ENCODE results near the gene CEP192. TPM values are rescaled to one million over a fixed set of nuclear protein-coding genes. Genes with fewer than 3 reads are reported as not detected.
"Not testable (repeated sequence)": the region's sequence is repeated elsewhere in the genome, so short reads cannot be mapped to it uniquely, and the experiment has no call there.

The CEP192 gene
- total RNA-seq, 2 donors from 2014 or later: 20.1 to 27.2 TPM

- Histone ChIP-seq H3K4me3 (peak overlapping the region; percentile 91), H3K9me3 (no peaks in the 10 kb centered on the region), H3K27ac (peak overlapping the region; percentile 69 to 82), H3K4me1 (ENCODE audit: control insufficient read depth in 1 of 2, low read depth in 2 of 2) (peaks cover 10 to 16% of the 10 kb centered on the region in 2 donors), H3K27me3 (replicated peaks; ENCODE audit: insufficient read depth) (no peaks in the 10 kb centered on the region), H3K36me3 (no peaks in the 10 kb centered on the region)
- DNase-seq (ENCODE audit: low spot score) (no peak), ATAC-seq (ENCODE audit: insufficient number of reproducible peaks, low FRiP score, low read depth) (no peak)
- no peak for TF ChIP-seq CTCF (IDR thresholded peaks at IDR 0.05)
Measured at GRCh38 chr18:12991821-12992179, 638 bp downstream of the CEP192 start.

- no peak for TF ChIP-seq CTCF (IDR thresholded peaks at IDR 0.05)
- Histone ChIP-seq H3K4me1 (ENCODE audit: control insufficient read depth in 1 of 2, low read depth in 2 of 2) (peaks cover 10 to 16% of the 10 kb centered on the region in 2 donors), H3K4me3 (no peak overlapping the region), H3K9me3 (no peaks in the 10 kb centered on the region), H3K27me3 (replicated peaks; ENCODE audit: insufficient read depth) (no peaks in the 10 kb centered on the region), H3K36me3 (no peaks in the 10 kb centered on the region), H3K27ac (no peak overlapping the region)
- ATAC-seq (ENCODE audit: insufficient number of reproducible peaks, low FRiP score, low read depth): no peak
- DNase-seq (ENCODE audit: low spot score): no peak
Measured at GRCh38 chr18:12993439-12993838, 2.3 kb downstream of the CEP192 start.

GRCh38 chr18:12995424-12995823 is 4.3 kb downstream of the CEP192 start:
- DNase-seq (ENCODE audit: low spot score) (no peak), ATAC-seq (ENCODE audit: insufficient number of reproducible peaks, low FRiP score, low read depth) (no peak)
- Histone ChIP-seq H3K27ac (no peak overlapping the region), H3K36me3 (peaks cover 3% of the 10 kb centered on the region), H3K9me3 (no peaks in the 10 kb centered on the region), H3K27me3 (replicated peaks; ENCODE audit: insufficient read depth) (no peaks in the 10 kb centered on the region), H3K4me3 (no peak overlapping the region), H3K4me1 (ENCODE audit: control insufficient read depth in 1 of 2, low read depth in 2 of 2) (peaks cover 10 to 13% of the 10 kb centered on the region in 2 donors)
- TF ChIP-seq CTCF (IDR thresholded peaks at IDR 0.05): no peak

GRCh38 chr18:12995952-12996477 is 4.9 kb downstream of the CEP192 start:
- peaks cover 10 to 11% of the 10 kb centered on the region in 2 donors for H3K4me1 ChIP-seq (ENCODE audit: control insufficient read depth in 1 of 2, low read depth in 2 of 2)
- H3K9me3 ChIP-seq: no peaks in the 10 kb centered on the region
- H3K27me3 ChIP-seq (replicated peaks; ENCODE audit: insufficient read depth): no peaks in the 10 kb centered on the region
- peaks cover 9% of the 10 kb centered on the region for H3K36me3 ChIP-seq
- no peak for DNase-seq (ENCODE audit: low spot score)
- no peak for TF ChIP-seq CTCF (IDR thresholded peaks at IDR 0.05)
- no peak for ATAC-seq (ENCODE audit: insufficient number of reproducible peaks, low FRiP score, low read depth)
- no peak overlapping the region for H3K4me3 ChIP-seq
- no peak overlapping the region for H3K27ac ChIP-seq

- no peaks in the 10 kb centered on the region for H3K9me3 ChIP-seq
- no peak overlapping the region for H3K27ac ChIP-seq
- ATAC-seq (ENCODE audit: insufficient number of reproducible peaks, low FRiP score, low read depth): no peak
- H3K4me1 ChIP-seq (ENCODE audit: control insufficient read depth in 1 of 2, low read depth in 2 of 2): peaks cover 10 to 11% of the 10 kb centered on the region in 2 donors
- H3K27me3 ChIP-seq (replicated peaks; ENCODE audit: insufficient read depth): no peaks in the 10 kb centered on the region
- TF ChIP-seq CTCF (IDR thresholded peaks at IDR 0.05): no peak
- H3K4me3 ChIP-seq: no peak overlapping the region
- H3K36me3 ChIP-seq: peaks cover 12% of the 10 kb centered on the region
- no peak for DNase-seq (ENCODE audit: low spot score)
Measured at GRCh38 chr18:12996661-12997292, 5.6 kb downstream of the CEP192 start.

- not testable (repeated sequence) for H3K9me3 ChIP-seq
Measured at GRCh38 chr18:12997330-12997729, 6.2 kb downstream of the CEP192 start.

More at GRCh38 chr18:12997330-12997729, 6.2 kb downstream of the CEP192 start:
- not testable (repeated sequence) for H3K27me3 ChIP-seq (replicated peaks; ENCODE audit: insufficient read depth); H3K4me3 ChIP-seq; H3K4me1 ChIP-seq (ENCODE audit: control insufficient read depth in 1 of 2, low read depth in 2 of 2); DNase-seq (ENCODE audit: low spot score); H3K27ac ChIP-seq; ATAC-seq (ENCODE audit: insufficient number of reproducible peaks, low FRiP score, low read depth)
- H3K36me3 ChIP-seq: peaks cover 12% of the 10 kb centered on the region
